ENCODE measurements around the gene CHST8.
"Not testable (repeated sequence)": the region's sequence is repeated elsewhere in the genome, so short reads cannot be mapped to it uniquely, and the experiment has no call there.

Gene CHST8

DNA sequence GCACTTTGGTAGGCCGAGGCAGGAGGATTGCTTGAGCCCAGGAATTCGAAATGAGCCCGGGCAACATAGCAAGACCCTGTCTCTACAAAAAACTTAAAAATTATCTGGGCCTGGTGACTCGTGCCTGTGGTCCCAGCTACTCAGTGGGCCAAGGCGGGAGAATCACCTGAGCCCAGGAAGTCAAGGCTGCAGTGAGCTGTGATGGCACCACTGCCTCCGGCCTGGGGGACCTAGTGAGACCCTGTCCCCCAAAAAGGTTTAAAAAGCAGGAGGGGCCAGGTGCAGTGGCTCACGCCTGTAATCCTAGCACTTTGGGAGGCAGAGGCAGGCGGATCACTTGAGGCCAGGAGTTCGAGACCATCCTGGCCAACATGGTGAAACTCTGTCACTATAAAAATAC lies 41.6 kb downstream of the CHST8 start:
- H3K27ac Mint-ChIP-seq; H3K36me3 Mint-ChIP-seq (ENCODE audit: insufficient read depth); DNase-seq; H3K4me1 Mint-ChIP-seq (ENCODE audit: low read depth in 2 of 2); ATAC-seq (replicated peaks); H3K4me3 Mint-ChIP-seq; H3K9me3 Mint-ChIP-seq: not testable (repeated sequence)
- H3K27me3 Mint-ChIP-seq = peaks cover 32 to 73% of the 10 kb centered on the region in 2 donors

DNA sequence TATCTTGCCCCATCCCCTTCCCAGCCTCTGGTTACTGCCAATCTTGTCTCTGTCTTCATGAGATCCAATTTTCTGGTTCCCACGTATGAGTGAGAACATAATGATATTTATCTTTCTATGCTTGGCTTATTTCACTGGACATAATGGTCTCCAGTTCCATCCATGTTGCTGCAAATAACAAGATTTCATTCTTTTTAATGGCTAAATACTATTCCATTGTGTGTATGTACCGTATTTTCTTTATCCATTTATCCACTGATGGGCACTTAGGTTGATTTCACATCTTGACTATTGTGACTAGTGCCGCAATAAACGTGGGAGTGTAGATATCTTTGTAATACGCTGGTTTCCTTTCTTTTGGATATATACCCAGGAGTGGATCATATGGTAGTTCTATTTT lies 43.0 kb downstream of the CHST8 start:
- ATAC-seq (replicated peaks) = no peak

DNA sequence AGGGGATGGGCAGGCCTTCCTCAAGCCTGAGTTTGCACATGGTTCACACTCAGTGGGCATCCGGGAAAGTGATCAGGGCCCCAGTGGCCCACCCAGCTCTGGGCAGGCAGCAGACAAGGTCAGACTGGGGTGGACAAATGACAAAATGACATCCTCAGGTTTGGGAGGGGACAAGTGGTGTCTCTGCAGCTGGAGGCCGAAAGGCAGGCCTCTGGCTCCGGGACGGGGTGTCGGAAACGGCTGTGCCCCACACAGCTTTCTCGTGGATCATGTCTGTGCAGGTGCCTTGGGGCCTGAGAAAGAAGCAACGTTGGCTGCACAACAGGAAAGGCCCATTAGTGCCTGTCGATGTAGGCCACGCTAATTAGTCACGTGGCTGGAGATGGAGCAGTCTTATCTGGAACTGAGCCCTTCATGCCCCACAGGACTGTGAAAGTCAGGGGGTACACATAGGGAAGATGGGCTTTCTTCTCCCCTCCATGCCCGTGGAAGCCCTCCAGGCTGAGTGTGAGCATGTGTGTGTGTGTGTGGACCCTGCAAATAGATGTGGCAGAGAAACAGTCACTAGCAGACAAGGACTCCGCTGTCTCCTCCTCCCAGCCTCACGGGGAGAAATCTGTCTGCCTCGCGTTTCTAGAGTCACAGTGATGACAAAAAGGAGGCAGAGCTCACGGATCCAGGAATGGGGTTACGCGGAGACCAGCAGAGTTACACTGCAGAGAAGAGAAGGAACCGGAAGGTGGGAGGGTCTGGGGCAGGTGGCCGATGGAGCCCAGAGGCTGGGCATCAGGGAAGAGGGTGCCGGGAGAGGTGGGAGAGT lies 44.2 kb downstream of the CHST8 start:
- no peaks in the 10 kb centered on the region for H3K4me1 Mint-ChIP-seq (ENCODE audit: low read depth in 2 of 2)
- no peak overlapping the region for H3K4me3 Mint-ChIP-seq
- peaks cover 24 to 65% of the 10 kb centered on the region in 2 donors for H3K27me3 Mint-ChIP-seq
- H3K27ac Mint-ChIP-seq = no peak overlapping the region
- DNase-seq (no peak), ATAC-seq (replicated peaks) (no peak)
- no peaks in the 10 kb centered on the region for H3K36me3 Mint-ChIP-seq (ENCODE audit: insufficient read depth)
- H3K9me3 Mint-ChIP-seq = no peaks in the 10 kb centered on the region

More for the DNA sequence above, 43.0 kb downstream of the CHST8 start:
- Mint-ChIP-seq H3K27ac (no peak overlapping the region), H3K27me3 (peaks cover 31 to 72% of the 10 kb centered on the region in 2 donors), H3K36me3 (ENCODE audit: insufficient read depth) (no peaks in the 10 kb centered on the region), H3K4me3 (no peak overlapping the region), H3K4me1 (ENCODE audit: low read depth in 2 of 2) (no peaks in the 10 kb centered on the region), H3K9me3 (no peaks in the 10 kb centered on the region)
- no peak for DNase-seq

DNA sequence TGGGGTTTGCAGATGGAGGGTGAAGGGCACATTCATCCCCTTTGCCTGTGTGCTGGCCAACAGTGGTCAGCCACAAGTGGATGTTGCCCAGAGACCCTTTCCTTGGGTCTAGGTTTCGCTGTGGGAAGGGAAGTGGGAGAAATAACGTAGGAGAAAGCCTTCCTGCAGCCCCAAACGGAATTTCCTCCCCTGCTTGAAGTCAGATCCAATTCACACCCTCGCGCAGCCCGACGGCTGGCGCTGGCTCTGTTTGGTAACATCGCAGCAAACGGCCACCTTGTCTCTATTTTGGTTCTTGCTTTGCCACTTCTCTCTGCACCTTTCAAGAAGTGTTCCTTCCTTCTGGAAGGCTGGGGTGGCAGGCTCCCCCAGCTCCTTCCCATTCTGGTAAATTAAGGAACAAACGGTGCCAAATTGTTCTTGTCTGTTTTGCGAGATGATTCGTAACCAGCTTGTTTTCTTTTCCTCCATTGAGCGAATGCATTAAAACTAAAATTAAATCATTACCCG lies 45.4 kb downstream of the CHST8 start:
- no peaks in the 10 kb centered on the region for H3K9me3 Mint-ChIP-seq
- H3K27me3 Mint-ChIP-seq = peaks cover 32 to 63% of the 10 kb centered on the region in 2 donors
- ATAC-seq (replicated peaks) = no peak
- H3K4me3 Mint-ChIP-seq = no peak overlapping the region
- DNase-seq = no peak
- H3K27ac Mint-ChIP-seq = no peak overlapping the region
- no peaks in the 10 kb centered on the region for H3K36me3 Mint-ChIP-seq (ENCODE audit: insufficient read depth)
- H3K4me1 Mint-ChIP-seq (ENCODE audit: low read depth in 2 of 2) = no peaks in the 10 kb centered on the region

DNA sequence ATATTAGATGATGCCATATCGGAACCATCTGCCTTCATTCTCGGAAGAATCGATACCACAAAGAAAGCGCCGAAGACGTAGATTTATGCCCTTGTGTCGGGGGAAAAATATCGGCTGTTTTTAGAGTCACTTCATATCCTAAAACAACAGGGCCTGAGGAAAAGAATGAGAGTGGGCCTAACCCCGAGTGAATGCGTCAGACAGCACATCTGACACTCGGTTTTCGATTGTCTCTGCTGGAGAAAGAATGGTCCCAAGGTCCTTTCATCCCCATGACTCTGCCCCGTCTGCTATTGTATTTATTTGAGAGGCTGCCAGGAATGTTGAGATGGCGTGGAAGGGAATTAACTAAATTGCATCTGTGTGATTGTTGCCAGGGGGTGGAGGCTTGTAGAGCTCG lies 46.1 kb downstream of the CHST8 start:
- H3K27ac Mint-ChIP-seq = no peak overlapping the region
- H3K4me3 Mint-ChIP-seq = no peak overlapping the region
- H3K27me3 Mint-ChIP-seq = peaks cover 32 to 63% of the 10 kb centered on the region in 2 donors
- H3K4me1 Mint-ChIP-seq (ENCODE audit: low read depth in 2 of 2) = no peaks in the 10 kb centered on the region
- ATAC-seq (replicated peaks) = no peak
- no peak for DNase-seq
- H3K36me3 Mint-ChIP-seq (ENCODE audit: insufficient read depth) = peaks cover 1% of the 10 kb centered on the region
- no peaks in the 10 kb centered on the region for H3K9me3 Mint-ChIP-seq

DNA sequence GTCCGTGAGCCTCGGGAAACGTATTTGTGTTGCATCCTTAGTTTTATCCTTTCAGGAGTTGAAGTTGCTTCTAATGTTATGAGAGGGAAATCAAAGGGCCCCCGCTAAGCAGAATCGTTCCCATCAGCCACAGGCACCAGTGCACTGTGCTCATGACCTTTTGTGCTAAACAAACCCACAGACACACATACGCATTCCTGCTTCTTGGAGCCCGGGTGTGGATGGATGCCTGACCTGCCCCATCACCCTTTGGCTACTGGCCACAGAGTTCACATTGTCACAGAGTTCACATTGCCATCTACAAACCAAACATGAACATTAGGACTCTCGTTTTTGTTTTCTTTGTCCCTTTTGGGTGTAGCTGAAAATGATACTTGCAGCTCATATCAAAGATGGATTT lies 47.2 kb downstream of the CHST8 start:
- H3K4me1 Mint-ChIP-seq (ENCODE audit: low read depth in 2 of 2) = no peaks in the 10 kb centered on the region
- no peaks in the 10 kb centered on the region for H3K9me3 Mint-ChIP-seq
- no peak overlapping the region for H3K4me3 Mint-ChIP-seq
- H3K27ac Mint-ChIP-seq = no peak overlapping the region
- DNase-seq (no peak), ATAC-seq (replicated peaks) (no peak)
- peaks cover 38 to 72% of the 10 kb centered on the region in 2 donors for H3K27me3 Mint-ChIP-seq
- peaks cover 4% of the 10 kb centered on the region for H3K36me3 Mint-ChIP-seq (ENCODE audit: insufficient read depth)

DNA sequence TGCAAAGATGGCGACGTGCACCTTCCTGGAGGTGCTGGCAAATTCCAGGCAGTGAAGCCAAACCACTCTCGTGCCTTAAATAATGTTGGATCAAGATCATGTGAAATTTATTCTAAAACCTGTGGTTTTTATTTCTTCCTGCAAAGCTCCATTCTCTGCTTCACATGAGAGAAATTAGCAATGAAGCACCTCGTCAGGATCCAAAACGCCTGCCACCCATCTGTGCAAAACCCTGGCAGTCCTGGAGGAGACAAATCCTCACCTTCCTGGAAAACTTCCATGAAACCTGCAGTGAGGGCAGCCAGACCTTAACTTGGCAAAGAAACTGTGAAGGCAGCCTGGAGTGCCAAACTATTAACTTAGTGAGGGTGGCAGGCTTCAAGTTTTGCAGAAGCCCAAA lies 47.6 kb downstream of the CHST8 start:
- Mint-ChIP-seq H3K4me1 (ENCODE audit: low read depth in 2 of 2) (no peaks in the 10 kb centered on the region), H3K27me3 (peaks cover 38 to 76% of the 10 kb centered on the region in 2 donors), H3K36me3 (ENCODE audit: insufficient read depth) (peaks cover 4% of the 10 kb centered on the region), H3K27ac (no peak overlapping the region), H3K4me3 (no peak overlapping the region), H3K9me3 (no peaks in the 10 kb centered on the region)
- ATAC-seq (replicated peaks) (no peak), DNase-seq (no peak)

DNA sequence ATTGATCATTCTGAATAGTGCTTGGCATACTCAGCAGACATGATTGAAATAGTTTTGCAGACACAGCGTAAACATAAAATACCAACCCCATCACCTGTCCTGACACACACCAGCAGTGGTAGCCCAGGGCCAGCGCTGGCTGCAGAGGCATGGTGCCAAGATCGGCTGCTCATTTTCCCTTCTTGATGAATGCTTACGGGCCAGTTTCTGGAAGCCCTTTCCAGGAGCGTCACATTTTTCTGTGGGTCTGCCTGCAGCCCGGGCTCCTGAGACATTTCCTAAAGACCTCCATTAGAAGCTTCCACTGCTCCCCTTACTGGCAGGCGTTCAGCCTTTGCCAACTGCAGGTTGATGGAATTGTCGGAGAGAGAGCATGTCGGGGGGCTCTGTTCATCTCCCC lies 48.6 kb downstream of the CHST8 start:
- no peak overlapping the region for H3K4me3 Mint-ChIP-seq
- peaks cover 30 to 76% of the 10 kb centered on the region in 2 donors for H3K27me3 Mint-ChIP-seq
- ATAC-seq (replicated peaks) = no peak
- no peak overlapping the region for H3K27ac Mint-ChIP-seq
- peaks cover 4% of the 10 kb centered on the region for H3K36me3 Mint-ChIP-seq (ENCODE audit: insufficient read depth)
- no peaks in the 10 kb centered on the region for H3K4me1 Mint-ChIP-seq (ENCODE audit: low read depth in 2 of 2)
- H3K9me3 Mint-ChIP-seq = no peaks in the 10 kb centered on the region
- DNase-seq = no peak

DNA sequence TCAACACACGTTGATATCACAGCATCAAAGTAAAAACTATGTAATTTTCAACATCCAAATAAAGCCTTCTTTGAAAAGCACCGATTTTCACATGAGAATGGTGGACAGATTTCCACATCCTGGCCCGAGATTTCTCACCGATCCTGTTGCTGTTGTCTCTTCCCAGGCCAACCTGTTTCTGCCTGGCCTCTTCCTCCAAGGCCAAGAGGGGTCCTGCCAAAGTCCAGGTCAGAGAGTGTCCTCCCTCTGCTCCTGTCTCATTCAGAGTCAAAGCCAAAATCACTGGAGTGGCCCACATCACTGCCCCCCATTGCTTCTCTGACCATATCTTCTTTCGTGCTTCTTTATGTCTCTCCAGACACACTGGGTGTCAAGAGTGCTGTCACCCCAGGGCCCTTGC lies 49.5 kb downstream of the CHST8 start:
- Mint-ChIP-seq H3K9me3 (no peaks in the 10 kb centered on the region), H3K27me3 (peaks cover 26 to 76% of the 10 kb centered on the region in 2 donors), H3K27ac (no peak overlapping the region), H3K36me3 (ENCODE audit: insufficient read depth) (peaks cover 4% of the 10 kb centered on the region), H3K4me3 (no peak overlapping the region), H3K4me1 (ENCODE audit: low read depth in 2 of 2) (no peaks in the 10 kb centered on the region)
- DNase-seq = no peak
- no peak for ATAC-seq (replicated peaks)

DNA sequence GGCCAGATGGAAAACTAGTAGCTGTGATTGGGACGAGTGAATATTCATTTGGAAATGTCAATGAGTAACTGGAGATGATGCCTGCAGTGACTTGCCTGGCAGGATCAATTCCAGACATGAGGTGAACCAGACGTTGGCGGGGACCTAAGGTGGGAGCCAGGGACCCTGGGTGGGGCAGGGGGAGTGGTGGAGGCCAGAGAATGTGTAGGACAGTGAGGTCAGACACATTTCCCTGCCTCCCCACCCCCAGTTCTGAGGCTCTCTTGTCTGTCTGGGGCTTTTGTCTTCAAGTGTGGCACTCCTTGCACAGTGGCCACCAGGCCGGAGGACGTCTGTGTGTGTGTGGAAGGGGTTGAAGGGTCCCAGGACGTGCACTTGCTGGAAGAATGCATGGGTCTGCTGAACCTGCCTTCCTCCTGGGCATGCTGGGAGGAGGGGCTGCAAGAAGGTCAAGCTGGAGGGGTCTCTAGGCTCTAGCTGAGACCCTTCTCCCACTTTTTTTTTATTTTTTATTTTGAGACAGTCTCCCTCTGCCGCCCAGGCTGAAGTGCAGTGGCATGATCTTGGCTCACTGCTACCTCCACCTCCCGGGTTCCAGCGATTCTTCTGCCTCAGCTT lies 51.6 kb downstream of the CHST8 start:
- ATAC-seq (replicated peaks) = no peak
- Mint-ChIP-seq H3K4me1 (ENCODE audit: low read depth in 2 of 2) (no peaks in the 10 kb centered on the region), H3K36me3 (ENCODE audit: insufficient read depth) (peaks cover 4% of the 10 kb centered on the region), H3K27ac (no peak overlapping the region), H3K4me3 (no peak overlapping the region), H3K27me3 (peaks cover 28 to 72% of the 10 kb centered on the region in 2 donors), H3K9me3 (no peaks in the 10 kb centered on the region)
- no peak for DNase-seq

DNA sequence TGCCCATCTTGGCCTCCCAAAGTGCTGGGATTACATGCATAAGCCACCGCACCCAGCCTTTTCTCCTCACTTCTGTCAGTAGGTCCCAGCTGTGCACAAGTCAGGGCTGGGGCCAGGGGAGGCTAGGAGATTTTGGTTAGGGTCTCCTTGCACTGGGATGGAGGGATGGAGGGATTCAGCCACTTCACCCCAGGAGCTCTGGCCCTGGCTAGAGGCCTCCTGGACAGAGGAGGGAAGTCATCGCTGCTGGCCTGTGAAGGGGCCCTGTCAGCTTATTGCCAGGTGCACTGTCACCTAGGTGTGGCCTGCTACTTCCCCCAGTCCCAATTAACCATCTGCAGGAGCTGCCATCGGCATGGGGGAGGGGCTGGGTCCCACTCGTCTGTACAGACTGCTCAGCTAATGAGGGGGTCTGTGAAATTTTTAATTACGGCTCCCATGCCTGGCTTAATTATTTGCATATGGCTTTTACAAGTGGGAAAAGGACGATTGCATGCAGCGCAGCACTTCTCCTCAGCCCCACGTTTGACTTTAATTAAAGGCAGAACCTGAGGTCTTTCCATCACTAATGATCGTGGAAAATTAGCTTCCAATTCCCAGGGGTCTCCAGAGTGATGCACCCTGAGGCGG lies 52.4 kb downstream of the CHST8 start:
- ATAC-seq (replicated peaks) = no peak
- DNase-seq = no peak
- Mint-ChIP-seq H3K4me1 (ENCODE audit: low read depth in 2 of 2) (no peaks in the 10 kb centered on the region), H3K4me3 (no peak overlapping the region), H3K27me3 (peaks cover 32 to 75% of the 10 kb centered on the region in 2 donors), H3K9me3 (no peaks in the 10 kb centered on the region), H3K27ac (no peak overlapping the region), H3K36me3 (ENCODE audit: insufficient read depth) (peaks cover 4% of the 10 kb centered on the region)

DNA sequence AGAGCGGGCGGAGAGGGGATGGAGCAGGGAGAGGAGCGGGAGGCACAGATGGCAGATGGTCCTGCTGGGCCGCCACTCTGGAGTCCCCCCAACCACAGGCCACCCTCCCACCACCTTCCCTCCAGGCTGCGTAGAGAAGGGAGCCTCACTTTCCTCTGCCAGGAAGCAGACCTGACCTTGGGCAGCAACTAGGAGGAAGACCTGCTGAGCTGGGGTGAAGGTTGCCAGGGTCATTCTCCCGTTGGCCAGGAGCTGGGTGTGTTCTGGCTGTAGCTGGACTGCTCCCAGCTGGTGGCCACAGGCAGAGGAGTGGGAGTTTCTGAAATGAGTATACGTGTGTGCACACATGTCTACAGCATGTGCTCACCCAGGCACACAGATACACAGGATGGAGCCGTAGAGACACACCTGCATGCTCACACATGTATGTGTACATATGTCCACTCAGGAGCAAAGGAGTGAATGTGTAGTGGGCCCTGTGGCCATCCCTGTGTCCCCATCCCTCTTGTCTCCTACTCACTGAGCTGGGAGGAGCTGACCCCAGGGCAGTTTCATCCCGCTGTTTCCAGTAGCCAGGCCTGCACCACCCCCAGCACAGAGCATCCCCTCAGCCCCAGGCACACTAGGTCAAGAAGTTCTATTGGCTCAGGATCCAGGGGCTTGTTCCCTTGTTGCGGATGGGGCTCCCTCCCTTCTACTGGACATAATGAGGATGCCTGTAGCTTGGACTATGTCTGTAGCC lies 53.0 kb downstream of the CHST8 start:
- Mint-ChIP-seq H3K4me3 (no peak overlapping the region), H3K4me1 (ENCODE audit: low read depth in 2 of 2) (no peaks in the 10 kb centered on the region), H3K27ac (no peak overlapping the region), H3K27me3 (peaks cover 34 to 82% of the 10 kb centered on the region in 2 donors), H3K9me3 (no peaks in the 10 kb centered on the region), H3K36me3 (ENCODE audit: insufficient read depth) (peaks cover 4% of the 10 kb centered on the region)
- no peak for DNase-seq
- no peak for ATAC-seq (replicated peaks)

DNA sequence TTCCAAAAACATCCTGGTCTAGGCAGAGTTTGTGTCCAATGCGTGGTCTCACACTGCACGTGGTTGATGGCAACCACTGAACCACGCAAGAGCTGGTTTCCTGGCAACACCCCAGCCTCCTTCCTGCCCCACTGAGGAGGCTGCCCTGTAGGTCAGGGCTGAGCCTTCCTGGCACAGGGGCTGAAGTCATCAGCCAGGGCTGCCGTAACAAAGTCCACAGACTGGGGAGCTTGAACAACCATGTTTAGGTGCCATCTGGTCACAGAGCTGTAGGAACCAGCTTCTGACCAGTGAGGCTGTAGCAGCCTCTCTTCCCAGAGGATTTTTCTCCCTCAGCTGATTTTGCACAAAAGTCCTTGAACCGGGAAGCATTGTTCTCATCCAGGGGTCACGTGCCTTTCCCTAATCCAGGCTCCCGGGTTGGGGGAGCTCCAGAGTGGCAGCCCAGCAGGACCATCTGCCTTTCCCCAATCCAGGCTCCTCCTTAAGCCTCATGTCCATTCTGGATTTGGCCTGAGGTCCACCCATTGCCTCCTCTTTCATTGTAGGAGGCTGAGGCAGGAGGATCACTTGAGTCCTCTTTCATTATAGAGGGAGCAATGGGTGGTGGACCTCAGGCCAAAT lies 53.9 kb downstream of the CHST8 start:
- Mint-ChIP-seq H3K9me3 (no peaks in the 10 kb centered on the region), H3K4me3 (no peak overlapping the region), H3K4me1 (ENCODE audit: low read depth in 2 of 2) (no peaks in the 10 kb centered on the region), H3K27ac (no peak overlapping the region), H3K36me3 (ENCODE audit: insufficient read depth) (peaks cover 4% of the 10 kb centered on the region), H3K27me3 (peaks cover 34 to 85% of the 10 kb centered on the region in 2 donors)
- no peak for DNase-seq
- ATAC-seq (replicated peaks) = no peak
